ENCODE measurements around the gene PMAIP1. TPM values are rescaled to one million over a fixed set of nuclear protein-coding genes. Genes with fewer than 3 reads are reported as not detected.

PMAIP1 gene
- total RNA-seq, 5 donors from 2014 or later (not counting 1 experiment from before 2014, with no cell fraction given): 17.8 to 81.5 (median 20.4) TPM

DNA sequence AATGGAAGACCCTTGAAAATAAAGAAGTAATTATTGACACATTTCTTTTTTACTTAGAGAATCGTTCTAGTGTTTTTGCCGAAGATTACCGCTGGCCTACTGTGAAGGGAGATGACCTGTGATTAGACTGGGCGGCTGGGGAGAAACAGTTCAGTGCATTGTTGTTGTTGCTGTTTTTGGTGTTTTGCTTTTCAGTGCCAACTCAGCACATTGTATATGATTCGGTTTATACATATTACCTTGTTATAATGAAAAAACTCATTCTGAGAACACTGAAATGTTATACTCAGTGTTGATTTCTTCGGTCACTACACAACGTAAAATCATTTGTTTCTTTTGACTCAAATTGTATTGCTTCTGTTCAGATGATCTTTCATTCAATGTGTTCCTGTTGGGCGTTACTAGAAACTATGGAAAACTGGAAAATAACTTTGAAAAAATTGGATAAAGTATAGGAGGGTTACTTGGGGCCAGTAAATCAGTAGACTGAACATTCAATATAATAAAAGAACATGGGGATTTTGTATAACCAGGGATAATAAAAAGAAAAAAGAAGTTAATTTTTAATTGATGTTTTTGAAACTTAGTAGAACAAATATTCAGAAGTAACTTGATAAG lies 3.3 kb downstream of the PMAIP1 start:
- Histone ChIP-seq H3K27me3 (replicated peaks in 1 of 2; ENCODE audit: control insufficient read depth in 2 of 2, extremely low read depth in 1 of 2, insufficient read depth in 2 of 2, low read length in 1 of 2) (no peaks in the 10 kb centered on the region), H3K27ac (ENCODE audit: low read length) (peak overlapping the region; percentile 46), H3K9me3 (no peaks in the 10 kb centered on the region), H3K4me1 (ENCODE audit: control insufficient read depth in 1 of 2, extremely low read depth in 1 of 2, insufficient read depth in 2 of 2, low read length in 2 of 2) (peaks cover 14 to 28% of the 10 kb centered on the region in 2 experiments), H3K4me3 (ENCODE audit: control insufficient read depth in 1 of 2, extremely low read depth in 1 of 2, low read length in 1 of 2) (no peak overlapping the region), H3K36me3 (ENCODE audit: control insufficient read depth in 2 of 2, extremely low read depth in 1 of 2, insufficient read depth in 1 of 2, low read length in 1 of 2) (no peaks in the 10 kb centered on the region)
- no peaks in the 10 kb centered on the region for H3K27me3 Mint-ChIP-seq
- ATAC-seq (replicated peaks in 1 of 4) (no peak), DNase-seq (no peak)
- peak overlapping the region; percentile 40 to 57 for H3K27ac Mint-ChIP-seq
- H3K4me1 Mint-ChIP-seq: peaks cover 66 to 71% (median 68%) of the 10 kb centered on the region in 3 donors
- 70% methylated on average over 2 of the region's 8 CpGs for WGBS (ENCODE audit: insufficient coverage)
- ChIA-PET POLR2A (no interaction called here), CTCF (no interaction called here)
- no peaks in the 10 kb centered on the region for H3K9me3 Mint-ChIP-seq
- peaks cover 11% of the 10 kb centered on the region for H3K36me3 Mint-ChIP-seq
- peak overlapping the region in 1 of 3 donors; percentile 53 for H3K4me3 Mint-ChIP-seq

DNA sequence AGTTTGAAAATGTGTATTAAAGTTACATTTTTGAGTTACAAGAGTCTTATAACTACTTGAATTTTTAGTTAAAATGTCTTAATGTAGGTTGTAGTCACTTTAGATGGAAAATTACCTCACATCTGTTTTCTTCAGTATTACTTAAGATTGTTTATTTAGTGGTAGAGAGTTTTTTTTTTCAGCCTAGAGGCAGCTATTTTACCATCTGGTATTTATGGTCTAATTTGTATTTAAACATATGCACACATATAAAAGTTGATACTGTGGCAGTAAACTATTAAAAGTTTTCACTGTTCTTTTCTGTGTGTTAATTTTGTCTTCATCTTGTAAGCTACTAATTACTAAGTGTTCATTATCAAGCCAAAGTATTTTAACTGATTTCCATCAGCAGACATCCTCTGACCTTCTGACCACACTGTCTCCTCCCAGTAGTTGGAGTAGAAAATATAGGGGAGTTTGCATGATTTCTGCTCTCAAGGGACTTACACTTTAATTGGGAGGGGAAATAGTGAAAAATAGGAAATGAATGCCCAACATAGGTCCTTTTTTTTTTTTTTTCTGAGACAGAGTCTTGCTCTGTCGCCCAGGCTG lies 4.3 kb downstream of the PMAIP1 start:
- no CpG with 5 or more reads among the region's 1 CpG for WGBS (ENCODE audit: insufficient coverage)
- no peak for ATAC-seq (replicated peaks in 1 of 4)
- DNase-seq: peak in 1 of 35 experiments; percentile 23
- Histone ChIP-seq H3K9me3 (no peaks in the 10 kb centered on the region), H3K27ac (ENCODE audit: low read length) (peak overlapping the region; percentile 83), H3K4me1 (ENCODE audit: control insufficient read depth in 1 of 2, extremely low read depth in 1 of 2, insufficient read depth in 2 of 2, low read length in 2 of 2) (peaks cover 14 to 24% of the 10 kb centered on the region in 2 experiments), H3K36me3 (ENCODE audit: control insufficient read depth in 2 of 2, extremely low read depth in 1 of 2, insufficient read depth in 1 of 2, low read length in 1 of 2) (no peaks in the 10 kb centered on the region), H3K27me3 (replicated peaks in 1 of 2; ENCODE audit: control insufficient read depth in 2 of 2, extremely low read depth in 1 of 2, insufficient read depth in 2 of 2, low read length in 1 of 2) (no peaks in the 10 kb centered on the region), H3K4me3 (ENCODE audit: control insufficient read depth in 1 of 2, extremely low read depth in 1 of 2, low read length in 1 of 2) (no peak overlapping the region)
- Mint-ChIP-seq H3K4me1 (peaks cover 63 to 67% (median 66%) of the 10 kb centered on the region in 3 donors), H3K4me3 (peak overlapping the region in 1 of 3 donors; percentile 26), H3K27ac (peak overlapping the region; percentile 84 to 86), H3K27me3 (peaks cover 0 to 1% of the 10 kb centered on the region in 2 donors), H3K9me3 (no peaks in the 10 kb centered on the region), H3K36me3 (peaks cover 11% of the 10 kb centered on the region)
- POLR2A ChIA-PET: interaction anchor here (0.6 to 1.7 kb wide), 2 partner anchors 17 to 41 kb away, joined by 4 to 7 read pairs; no protein-coding TSS in a partner anchor
- CTCF ChIA-PET: no interaction called here

DNA sequence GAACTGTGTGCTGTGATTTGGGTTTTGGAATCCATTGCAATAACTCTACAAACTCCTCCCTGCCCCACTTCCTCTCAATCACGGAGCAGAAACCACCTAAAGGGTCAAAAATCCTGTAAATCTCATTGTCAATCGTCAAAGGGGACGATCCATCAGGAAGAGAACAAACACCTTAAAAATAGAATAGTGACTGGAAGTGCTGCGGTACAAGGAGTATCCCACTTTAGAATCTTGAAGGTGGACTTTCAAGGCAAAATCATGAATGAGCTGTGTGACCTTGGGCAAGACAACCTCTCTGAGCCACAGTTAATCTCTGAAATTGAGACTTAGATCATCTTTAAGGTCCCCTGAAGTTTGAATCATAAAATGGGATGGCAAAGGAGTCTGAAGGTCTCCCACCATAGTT lies 5.9 kb downstream of the PMAIP1 start:
- WGBS (ENCODE audit: insufficient coverage): 100% methylated on average over 1 of the region's 4 CpGs
- H3K27ac Mint-ChIP-seq: peak overlapping the region; percentile 18 to 20
- Histone ChIP-seq H3K9me3 (no peaks in the 10 kb centered on the region), H3K4me3 (ENCODE audit: control insufficient read depth in 1 of 2, extremely low read depth in 1 of 2, low read length in 1 of 2) (no peak overlapping the region), H3K27ac (ENCODE audit: low read length) (no peak overlapping the region), H3K27me3 (replicated peaks in 1 of 2; ENCODE audit: control insufficient read depth in 2 of 2, extremely low read depth in 1 of 2, insufficient read depth in 2 of 2, low read length in 1 of 2) (no peaks in the 10 kb centered on the region), H3K36me3 (ENCODE audit: control insufficient read depth in 2 of 2, extremely low read depth in 1 of 2, insufficient read depth in 1 of 2, low read length in 1 of 2) (no peaks in the 10 kb centered on the region), H3K4me1 (ENCODE audit: control insufficient read depth in 1 of 2, extremely low read depth in 1 of 2, insufficient read depth in 2 of 2, low read length in 2 of 2) (peaks cover 14 to 18% of the 10 kb centered on the region in 2 experiments)
- ChIA-PET CTCF (interaction anchor here in 1 of 2 donors (0.7 kb wide), 2 partner anchors 25 to 1651 kb away, joined by 3 to 4 read pairs; no protein-coding TSS in a partner anchor), POLR2A (interaction anchor here in 1 of 2 donors (0.5 to 1.5 kb wide), 6 partner anchors 13 to 1030 kb away, joined by 3 to 6 read pairs (median 4); no protein-coding TSS in a partner anchor)
- no peaks in the 10 kb centered on the region for H3K9me3 Mint-ChIP-seq
- peaks cover 60 to 64% (median 62%) of the 10 kb centered on the region in 3 donors for H3K4me1 Mint-ChIP-seq
- DNase-seq: no peak
- H3K4me3 Mint-ChIP-seq: no peak overlapping the region
- peaks cover 11% of the 10 kb centered on the region for H3K36me3 Mint-ChIP-seq
- no peak for ATAC-seq (replicated peaks in 1 of 4)
- H3K27me3 Mint-ChIP-seq: peaks cover 0 to 1% of the 10 kb centered on the region in 2 donors

DNA sequence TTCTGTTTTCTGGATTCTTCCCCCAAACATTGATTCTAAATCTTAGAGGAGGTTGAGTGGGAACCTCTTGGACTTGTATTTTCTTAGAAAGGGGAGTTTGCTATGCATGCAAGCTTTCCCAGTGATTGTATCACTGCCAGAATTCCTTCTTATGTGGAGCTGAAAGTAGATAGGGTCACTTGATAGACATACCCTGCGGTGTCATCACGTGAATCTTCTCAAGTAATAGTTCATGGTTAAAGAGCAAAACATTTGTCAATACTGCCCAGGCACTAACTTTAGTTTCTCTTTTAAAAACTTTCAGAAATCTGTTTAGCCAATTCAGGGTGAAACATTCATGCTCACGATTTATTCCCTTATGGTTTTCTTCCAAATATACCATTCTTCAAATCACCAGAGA lies 6.4 kb downstream of the PMAIP1 start:
- H3K4me1 ChIP-seq (ENCODE audit: control insufficient read depth in 1 of 2, extremely low read depth in 1 of 2, insufficient read depth in 2 of 2, low read length in 2 of 2): peaks cover 10 to 15% of the 10 kb centered on the region in 2 experiments
- no peaks in the 10 kb centered on the region for H3K9me3 ChIP-seq
- H3K27me3 ChIP-seq (replicated peaks in 1 of 2; ENCODE audit: control insufficient read depth in 2 of 2, extremely low read depth in 1 of 2, insufficient read depth in 2 of 2, low read length in 1 of 2): no peaks in the 10 kb centered on the region
- H3K4me1 Mint-ChIP-seq: peaks cover 56 to 60% (median 57%) of the 10 kb centered on the region in 3 donors
- peak overlapping the region in 1 of 2 donors; percentile 8 for H3K27ac Mint-ChIP-seq
- no peak for ATAC-seq (replicated peaks in 1 of 4)
- CTCF ChIA-PET: interaction anchor here in 1 of 2 donors (0.7 kb wide), 2 partner anchors 25 to 1650 kb away, joined by 3 to 4 read pairs; no protein-coding TSS in a partner anchor
- H3K9me3 Mint-ChIP-seq: no peaks in the 10 kb centered on the region
- H3K36me3 ChIP-seq (ENCODE audit: control insufficient read depth in 2 of 2, extremely low read depth in 1 of 2, insufficient read depth in 1 of 2, low read length in 1 of 2): no peaks in the 10 kb centered on the region
- POLR2A ChIA-PET: interaction anchor here in 1 of 2 donors (0.6 to 1.5 kb wide), 2 partner anchors 12 to 148 kb away, joined by 4 to 6 read pairs; no protein-coding TSS in a partner anchor
- H3K4me3 ChIP-seq (ENCODE audit: control insufficient read depth in 1 of 2, extremely low read depth in 1 of 2, low read length in 1 of 2): no peak overlapping the region
- H3K36me3 Mint-ChIP-seq: peaks cover 11% of the 10 kb centered on the region
- peaks cover 0 to 1% of the 10 kb centered on the region in 2 donors for H3K27me3 Mint-ChIP-seq
- no peak for DNase-seq
- H3K27ac ChIP-seq (ENCODE audit: low read length): no peak overlapping the region
- 80% methylated on average over 1 of the region's 3 CpGs for WGBS (ENCODE audit: insufficient coverage)
- H3K4me3 Mint-ChIP-seq: no peak overlapping the region

DNA sequence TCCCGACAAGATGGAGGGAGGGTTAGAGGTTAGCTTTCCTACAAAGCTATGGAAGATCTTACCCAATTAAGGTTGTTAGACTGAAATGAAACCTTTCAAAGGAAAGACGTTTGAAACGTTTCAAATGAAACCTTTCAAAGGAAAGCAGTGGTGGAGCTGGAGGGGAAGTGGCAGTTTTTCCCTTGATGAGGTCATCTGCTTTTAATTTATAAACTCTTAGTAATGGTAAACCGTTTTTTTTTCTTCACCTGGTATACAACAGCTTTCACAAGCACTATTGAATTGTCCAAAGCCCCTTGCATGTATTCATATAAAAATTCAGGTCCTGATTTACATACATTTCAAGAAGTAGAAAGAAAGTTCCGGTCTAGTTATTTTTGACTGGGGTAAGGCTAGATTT lies 7.4 kb downstream of the PMAIP1 start:
- Histone ChIP-seq H3K9me3 (no peaks in the 10 kb centered on the region), H3K27ac (ENCODE audit: low read length) (no peak overlapping the region), H3K36me3 (ENCODE audit: control insufficient read depth in 2 of 2, extremely low read depth in 1 of 2, insufficient read depth in 1 of 2, low read length in 1 of 2) (no peaks in the 10 kb centered on the region), H3K4me1 (ENCODE audit: control insufficient read depth in 1 of 2, extremely low read depth in 1 of 2, insufficient read depth in 2 of 2, low read length in 2 of 2) (peaks cover 7 to 14% of the 10 kb centered on the region in 2 experiments), H3K27me3 (replicated peaks in 1 of 2; ENCODE audit: control insufficient read depth in 2 of 2, extremely low read depth in 1 of 2, insufficient read depth in 2 of 2, low read length in 1 of 2) (no peaks in the 10 kb centered on the region), H3K4me3 (ENCODE audit: control insufficient read depth in 1 of 2, extremely low read depth in 1 of 2, low read length in 1 of 2) (no peak overlapping the region)
- peak overlapping the region in 1 of 2 donors; percentile 8 for H3K27ac Mint-ChIP-seq
- ChIA-PET CTCF (no interaction called here), POLR2A (interaction anchor here in 1 of 2 donors (0.5 kb wide), 1 partner anchor 113 kb away, joined by 11 read pairs; no protein-coding TSS in a partner anchor)
- peaks cover 11% of the 10 kb centered on the region for H3K36me3 Mint-ChIP-seq
- peaks cover 47 to 50% (median 47%) of the 10 kb centered on the region in 3 donors for H3K4me1 Mint-ChIP-seq
- no peak overlapping the region for H3K4me3 Mint-ChIP-seq
- DNase-seq (no peak), ATAC-seq (replicated peaks in 1 of 4) (no peak)
- no CpG with 5 or more reads among the region's 5 CpGs for WGBS (ENCODE audit: insufficient coverage)
- no peaks in the 10 kb centered on the region for H3K9me3 Mint-ChIP-seq
- H3K27me3 Mint-ChIP-seq: peaks cover 0 to 1% of the 10 kb centered on the region in 2 donors

DNA sequence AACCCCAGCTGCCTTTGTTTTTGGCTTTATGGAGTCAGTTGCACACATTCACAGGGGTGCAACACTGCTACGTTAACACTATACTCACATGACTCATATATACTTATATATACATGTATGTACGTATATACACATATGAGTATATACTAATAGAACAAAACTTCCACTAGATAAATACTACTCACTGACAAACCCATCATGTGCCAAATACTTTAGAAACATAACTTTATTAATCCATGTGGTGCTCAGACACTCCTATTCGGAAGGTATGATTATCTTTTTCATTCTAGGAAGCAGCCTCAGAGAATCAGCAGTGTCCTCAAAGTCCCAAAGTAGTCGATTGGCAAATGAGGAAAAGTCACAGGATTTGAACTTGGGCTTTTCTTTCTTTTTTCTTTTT lies 7.9 kb downstream of the PMAIP1 start:
- peaks cover 7% of the 10 kb centered on the region for H3K36me3 Mint-ChIP-seq
- Histone ChIP-seq H3K36me3 (ENCODE audit: control insufficient read depth in 2 of 2, extremely low read depth in 1 of 2, insufficient read depth in 1 of 2, low read length in 1 of 2) (no peaks in the 10 kb centered on the region), H3K27me3 (replicated peaks in 1 of 2; ENCODE audit: control insufficient read depth in 2 of 2, extremely low read depth in 1 of 2, insufficient read depth in 2 of 2, low read length in 1 of 2) (no peaks in the 10 kb centered on the region), H3K9me3 (no peaks in the 10 kb centered on the region), H3K4me1 (ENCODE audit: control insufficient read depth in 1 of 2, extremely low read depth in 1 of 2, insufficient read depth in 2 of 2, low read length in 2 of 2) (peaks cover 7 to 11% of the 10 kb centered on the region in 2 experiments), H3K4me3 (ENCODE audit: control insufficient read depth in 1 of 2, extremely low read depth in 1 of 2, low read length in 1 of 2) (no peak overlapping the region), H3K27ac (ENCODE audit: low read length) (no peak overlapping the region)
- ATAC-seq (replicated peaks in 1 of 4) (no peak), DNase-seq (no peak)
- peaks cover 42 to 45% (median 42%) of the 10 kb centered on the region in 3 donors for H3K4me1 Mint-ChIP-seq
- WGBS (ENCODE audit: insufficient coverage): 67% methylated on average over 1 of the region's 4 CpGs
- POLR2A ChIA-PET: no interaction called here
- H3K27ac Mint-ChIP-seq: no peak overlapping the region
- H3K9me3 Mint-ChIP-seq: no peaks in the 10 kb centered on the region
- no peak overlapping the region for H3K4me3 Mint-ChIP-seq
- H3K27me3 Mint-ChIP-seq: peaks cover 0 to 1% of the 10 kb centered on the region in 2 donors
- CTCF ChIA-PET: no interaction called here
